A549 (cell line): Measurements from ENCODE around the gene MAPK12. TPM values are rescaled to one million over a fixed set of nuclear protein-coding genes. Genes with fewer than 3 reads are reported as not detected.

Experiments
- ATAC-seq, 2 experiments: fragments of 200-7000 bp in 1 of 2; fragments of >200 bp in 1 of 2; cut with Nextera tagmentation in 1 of 2; cut with Tn5 transposase in 1 of 2; 3 replicates each; pipeline versions ENCODE4 v1.8.0 to v1.9.1; 2018 to 2020; ENCODE audit warnings: mild to moderate bottlenecking in 1 of 2, moderate library complexity in 1 of 2
- CTCF ChIA-PET: fragments of 300-600 bp; sonication (Branson Sonifier 250); formaldehyde crosslinking; extraction: SDS; loops from one replicate; lab custom pipeline; 2021; ENCODE audit warnings: antibody characterized with exemption, inconsistent platforms; lab: Yijun Ruan, JAX
- POLR2A ChIA-PET: fragments of 350-600 bp; formaldehyde crosslinking; extraction: SDS; loops from one replicate; lab custom pipeline; 2021; ENCODE audit warnings: antibody characterized with exemption, inconsistent platforms; lab: Yijun Ruan, JAX
- DNase-seq, 2 experiments: peaks; one replicate each; pipeline versions ENCODE4 v3.0.0 to v3.0.0-alpha.2; 2011 to 2016; ENCODE audit warnings: low read depth in 1 of 2, low spot score in 1 of 2
- FAIRE-seq: peaks from 2 replicates; lab custom pipeline; 2011; peaks lifted over from hg19 to GRCh38; lab: Jason Lieb, UNC
- H3K27ac ChIP-seq, 2 experiments: fragments of >200 bp; sonication (Bioruptor Twin); formaldehyde crosslinking; 3 replicates each; pipeline ENCODE4 v1.5.1; 2016 to 2017
- H3K4me1 ChIP-seq: fragments of >200 bp; sonication (Bioruptor Twin); formaldehyde crosslinking; 3 replicates; pipeline ENCODE4 v1.6.1; 2016
- H3K4me2 ChIP-seq: fragments of >200 bp; sonication (Bioruptor Twin); formaldehyde crosslinking; 3 replicates; pipeline ENCODE4 v1.6.1; 2016
- H3K4me3 ChIP-seq: fragments of >200 bp; sonication (Bioruptor Twin); formaldehyde crosslinking; 3 replicates; pipeline ENCODE4 v1.5.1; 2016
- H3K9me3 ChIP-seq: fragments of >200 bp; sonication (Bioruptor Twin); formaldehyde crosslinking; 3 replicates; pipeline ENCODE4 v1.6.1; 2016
- BHLHE40 ChIP-seq: IDR thresholded peaks from 2 replicates; pipeline ENCODE4 v1.6.1; 2012; ENCODE audit warnings: low read depth, low read length, inconsistent platforms
- CBX2 ChIP-seq: fragments of 200-600 bp; sonication (generic); IDR thresholded peaks from 2 replicates; pipeline ENCODE4 v1.6.1; 2016; ENCODE audit warnings: low read depth, mild to moderate bottlenecking, borderline replicate concordance
- CBX8 ChIP-seq: fragments of 200-600 bp; sonication (generic); IDR thresholded peaks from 2 replicates; pipeline ENCODE4 v1.6.1; 2016
- CHD2 ChIP-seq: fragments of 150-350 bp; IDR thresholded peaks from 2 replicates; pipeline ENCODE4 v1.6.1; 2014; ENCODE audit warnings: low read length; ENCODE audit not compliant: partially characterized antibody
- HEYL ChIP-seq: fragments of 250-450 bp; sonication (Bioruptor Pico); IDR thresholded peaks from 2 replicates; pipeline ENCODE4 v1.8.0; 2021; ENCODE audit warnings: mild to moderate bottlenecking, moderate library complexity
- HOXB5 ChIP-seq: fragments of 250-450 bp; sonication (Bioruptor Pico); IDR thresholded peaks from 2 replicates; pipeline ENCODE4 v1.5.0; 2020; ENCODE audit warnings: mild to moderate bottlenecking, moderate library complexity
- MAFK ChIP-seq: fragments of 450-650 bp; IDR thresholded peaks from 2 replicates; pipeline ENCODE4 v1.6.1; 2014; ENCODE audit not compliant: partially characterized antibody
- NR3C1 ChIP-seq: fragments of >200 bp; sonication (Bioruptor Twin); formaldehyde crosslinking; IDR thresholded peaks from 3 replicates; pipeline ENCODE4 v1.6.1; 2017
- RARB ChIP-seq: fragments of 250-450 bp; sonication (Bioruptor Pico); IDR thresholded peaks from 2 replicates; pipeline ENCODE4 v1.8.0; 2021; ENCODE audit warnings: mild to moderate bottlenecking, moderate library complexity
- RCOR1 ChIP-seq: fragments of 150-350 bp; IDR thresholded peaks from 2 replicates; pipeline ENCODE4 v1.6.1; 2014; ENCODE audit warnings: antibody characterized with exemption, low read length, low read depth
- RFX5 ChIP-seq: fragments of 450-650 bp; IDR thresholded peaks from 2 replicates; pipeline ENCODE4 v1.7.1; 2014; ENCODE audit warnings: antibody characterized with exemption, mild to moderate bottlenecking, moderate library complexity
- RNF2 ChIP-seq: fragments of 200-600 bp; sonication (generic); IDR thresholded peaks from 2 replicates; pipeline ENCODE4 v1.6.1; 2016; ENCODE audit warnings: low read depth, mild to moderate bottlenecking, antibody characterized with exemption, moderate library complexity, borderline replicate concordance
- WGBS: methylation state at CpG from one replicate; pipeline ENCODE4 v1.1.6; 2017; ENCODE audit errors: missing lambda C conversion rate; 5-methylcytosine and 5-hydroxymethylcytosine counted together
- polyA plus RNA-seq, 4 experiments: library from polyadenylated mRNA; depleted of rRNA in 3 of 4; stranded (reverse); fragments of >200 nt; fragmentation: RNase III in 1 of 4; extraction: RNeasy Plus Mini Kit Qiagen cat#74134 plus additional on column Dnase treatment in 1 of 4; gene quantifications; 2 replicates in 3 of 4; 3 replicates in 1 of 4; pipeline ENCODE4 v1.2.3, GENCODE V29; 2011 to 2017
- TF ChIP-seq, protein P1 (sequence below): fragments of 200-600 bp; sonication (generic); IDR thresholded peaks from 2 replicates; pipeline ENCODE4 v1.6.1; 2016; ENCODE audit warnings: antibody characterized with exemption, mild to moderate bottlenecking, moderate library complexity
- TF ChIP-seq, protein P2 (sequence below): fragments of >200 bp; sonication (Bioruptor Twin); formaldehyde crosslinking; IDR thresholded peaks from 3 replicates; pipeline ENCODE4 v1.6.1; 2016

Gene MAPK12
- polyA plus RNA-seq, 2 of the 4 experiments (the other 2 are of a cell fraction) = 12.5 to 25.8 TPM

GRCh38 chr22:50258361-50259292 is 2.9 kb downstream of the MAPK12 start:
- CTCF ChIA-PET = interaction anchor here (1.0 to 1.3 kb wide), 2 partner anchors 18 to 69 kb away, joined by 3 to 4 read pairs; no protein-coding TSS in a partner anchor

GRCh38 chr22:50257451-50258360 is 3.8 kb downstream of the MAPK12 start:
- DNase-seq (no peak), FAIRE-seq (no peak), ATAC-seq (no peak)
- no peak for TF ChIP-seq CBX2
- TF ChIP-seq, protein P1, sequence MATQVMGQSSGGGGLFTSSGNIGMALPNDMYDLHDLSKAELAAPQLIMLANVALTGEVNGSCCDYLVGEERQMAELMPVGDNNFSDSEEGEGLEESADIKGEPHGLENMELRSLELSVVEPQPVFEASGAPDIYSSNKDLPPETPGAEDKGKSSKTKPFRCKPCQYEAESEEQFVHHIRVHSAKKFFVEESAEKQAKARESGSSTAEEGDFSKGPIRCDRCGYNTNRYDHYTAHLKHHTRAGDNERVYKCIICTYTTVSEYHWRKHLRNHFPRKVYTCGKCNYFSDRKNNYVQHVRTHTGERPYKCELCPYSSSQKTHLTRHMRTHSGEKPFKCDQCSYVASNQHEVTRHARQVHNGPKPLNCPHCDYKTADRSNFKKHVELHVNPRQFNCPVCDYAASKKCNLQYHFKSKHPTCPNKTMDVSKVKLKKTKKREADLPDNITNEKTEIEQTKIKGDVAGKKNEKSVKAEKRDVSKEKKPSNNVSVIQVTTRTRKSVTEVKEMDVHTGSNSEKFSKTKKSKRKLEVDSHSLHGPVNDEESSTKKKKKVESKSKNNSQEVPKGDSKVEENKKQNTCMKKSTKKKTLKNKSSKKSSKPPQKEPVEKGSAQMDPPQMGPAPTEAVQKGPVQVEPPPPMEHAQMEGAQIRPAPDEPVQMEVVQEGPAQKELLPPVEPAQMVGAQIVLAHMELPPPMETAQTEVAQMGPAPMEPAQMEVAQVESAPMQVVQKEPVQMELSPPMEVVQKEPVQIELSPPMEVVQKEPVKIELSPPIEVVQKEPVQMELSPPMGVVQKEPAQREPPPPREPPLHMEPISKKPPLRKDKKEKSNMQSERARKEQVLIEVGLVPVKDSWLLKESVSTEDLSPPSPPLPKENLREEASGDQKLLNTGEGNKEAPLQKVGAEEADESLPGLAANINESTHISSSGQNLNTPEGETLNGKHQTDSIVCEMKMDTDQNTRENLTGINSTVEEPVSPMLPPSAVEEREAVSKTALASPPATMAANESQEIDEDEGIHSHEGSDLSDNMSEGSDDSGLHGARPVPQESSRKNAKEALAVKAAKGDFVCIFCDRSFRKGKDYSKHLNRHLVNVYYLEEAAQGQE = no peak
- no peak for TF ChIP-seq RFX5
- H3K4me3 ChIP-seq = no peak overlapping the region
- ChIA-PET CTCF (interaction anchor here (1.3 to 2.4 kb wide), 2 partner anchors 70 to 84 kb away, joined by 4 to 11 read pairs; no protein-coding TSS in a partner anchor), POLR2A (no interaction called here)
- peaks cover 15% of the 10 kb centered on the region for H3K4me1 ChIP-seq
- H3K4me2 ChIP-seq = no peak overlapping the region
- no peak overlapping the region for H3K27ac ChIP-seq
- no peaks in the 10 kb centered on the region for H3K9me3 ChIP-seq
- 92% methylated on average over 11 of the region's 31 CpGs for WGBS

More at GRCh38 chr22:50258361-50259292, 2.9 kb downstream of the MAPK12 start:
- no peak for ATAC-seq
- H3K27ac ChIP-seq = no peak overlapping the region
- H3K4me2 ChIP-seq = no peak overlapping the region
- POLR2A ChIA-PET = no interaction called here
- peaks cover 23% of the 10 kb centered on the region for H3K4me1 ChIP-seq
- no peaks in the 10 kb centered on the region for H3K9me3 ChIP-seq
- peak; percentile 91 for TF ChIP-seq MAFK
- no peak for TF ChIP-seq CBX8
- TF ChIP-seq, all 56 proteins: peak for 1
- H3K4me3 ChIP-seq = no peak overlapping the region
- DNase-seq = no peak
- FAIRE-seq = no peak
- WGBS = 91% methylated on average over 21 of the region's 24 CpGs

DNA sequence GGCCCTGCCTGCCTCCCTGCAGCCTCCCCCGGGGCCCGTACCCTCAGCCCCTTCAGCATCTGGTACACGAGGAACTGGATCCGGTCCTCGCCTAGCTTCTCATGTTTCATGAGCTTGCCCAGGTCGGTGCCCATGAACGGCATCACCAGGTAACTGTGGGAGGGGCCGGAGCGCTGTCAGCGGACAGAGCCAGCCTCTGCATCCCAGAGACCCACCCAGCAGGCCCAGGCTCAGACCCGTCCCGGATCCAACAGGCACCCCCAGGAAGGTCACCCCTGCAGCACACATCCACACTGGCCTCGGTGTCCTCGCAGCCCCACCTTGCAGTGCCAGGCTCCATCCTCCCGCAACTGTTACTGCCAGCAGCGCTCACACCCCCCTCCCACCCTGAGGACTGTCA is 4.4 kb downstream of the MAPK12 start:
- no peak overlapping the region for H3K4me3 ChIP-seq
- no peak for FAIRE-seq
- H3K4me1 ChIP-seq = peaks cover 9% of the 10 kb centered on the region
- ATAC-seq = no peak
- POLR2A ChIA-PET = no interaction called here
- no peak for TF ChIP-seq HOXB5 (CRISPR knock-in tag)
- no peak for TF ChIP-seq RCOR1
- TF ChIP-seq MAFK = no peak
- TF ChIP-seq RARB (CRISPR knock-in tag) = no peak
- TF ChIP-seq BHLHE40 = no peak
- no peak for TF ChIP-seq RNF2
- TF ChIP-seq CHD2 = no peak
- no peak for TF ChIP-seq NR3C1
- TF ChIP-seq HEYL = no peak
- TF ChIP-seq, protein P2, sequence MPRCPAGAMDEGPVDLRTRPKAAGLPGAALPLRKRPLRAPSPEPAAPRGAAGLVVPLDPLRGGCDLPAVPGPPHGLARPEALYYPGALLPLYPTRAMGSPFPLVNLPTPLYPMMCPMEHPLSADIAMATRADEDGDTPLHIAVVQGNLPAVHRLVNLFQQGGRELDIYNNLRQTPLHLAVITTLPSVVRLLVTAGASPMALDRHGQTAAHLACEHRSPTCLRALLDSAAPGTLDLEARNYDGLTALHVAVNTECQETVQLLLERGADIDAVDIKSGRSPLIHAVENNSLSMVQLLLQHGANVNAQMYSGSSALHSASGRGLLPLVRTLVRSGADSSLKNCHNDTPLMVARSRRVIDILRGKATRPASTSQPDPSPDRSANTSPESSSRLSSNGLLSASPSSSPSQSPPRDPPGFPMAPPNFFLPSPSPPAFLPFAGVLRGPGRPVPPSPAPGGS = no peak
- H3K4me2 ChIP-seq = no peak overlapping the region
- no peak overlapping the region for H3K27ac ChIP-seq
- CTCF ChIA-PET = interaction anchor here (2.4 kb wide), 1 partner anchor 85 kb away, joined by 11 read pairs; no protein-coding TSS in a partner anchor
- no peak for DNase-seq
- WGBS = 84% methylated on average over 8 of the region's 16 CpGs
- no peaks in the 10 kb centered on the region for H3K9me3 ChIP-seq
